ENCODE data around the gene TM9SF2.

Gene TM9SF2

GRCh38 chr13:99526549-99526948 lies 25.3 kb downstream of the TM9SF2 start:
- Histone ChIP-seq H3K27ac (replicated peaks) (no peak overlapping the region), H3K4me3 (replicated peaks; ENCODE audit: insufficient read depth, low read length) (no peak overlapping the region), H3K27me3 (ENCODE audit: insufficient read depth, poor library complexity, severe bottlenecking) (no peaks in the 10 kb centered on the region)
- TF ChIP-seq POLR2AphosphoS5 (IDR thresholded peaks at IDR 0.05; ENCODE audit: low read depth): no peak
- TF ChIP-seq GABPA (IDR thresholded peaks at IDR 0.05; ENCODE audit: low read depth): no peak
- no peak for TF ChIP-seq SPI1 (IDR thresholded peaks at IDR 0.05; ENCODE audit: borderline replicate concordance, low read depth)
- TF ChIP-seq, protein P1, sequence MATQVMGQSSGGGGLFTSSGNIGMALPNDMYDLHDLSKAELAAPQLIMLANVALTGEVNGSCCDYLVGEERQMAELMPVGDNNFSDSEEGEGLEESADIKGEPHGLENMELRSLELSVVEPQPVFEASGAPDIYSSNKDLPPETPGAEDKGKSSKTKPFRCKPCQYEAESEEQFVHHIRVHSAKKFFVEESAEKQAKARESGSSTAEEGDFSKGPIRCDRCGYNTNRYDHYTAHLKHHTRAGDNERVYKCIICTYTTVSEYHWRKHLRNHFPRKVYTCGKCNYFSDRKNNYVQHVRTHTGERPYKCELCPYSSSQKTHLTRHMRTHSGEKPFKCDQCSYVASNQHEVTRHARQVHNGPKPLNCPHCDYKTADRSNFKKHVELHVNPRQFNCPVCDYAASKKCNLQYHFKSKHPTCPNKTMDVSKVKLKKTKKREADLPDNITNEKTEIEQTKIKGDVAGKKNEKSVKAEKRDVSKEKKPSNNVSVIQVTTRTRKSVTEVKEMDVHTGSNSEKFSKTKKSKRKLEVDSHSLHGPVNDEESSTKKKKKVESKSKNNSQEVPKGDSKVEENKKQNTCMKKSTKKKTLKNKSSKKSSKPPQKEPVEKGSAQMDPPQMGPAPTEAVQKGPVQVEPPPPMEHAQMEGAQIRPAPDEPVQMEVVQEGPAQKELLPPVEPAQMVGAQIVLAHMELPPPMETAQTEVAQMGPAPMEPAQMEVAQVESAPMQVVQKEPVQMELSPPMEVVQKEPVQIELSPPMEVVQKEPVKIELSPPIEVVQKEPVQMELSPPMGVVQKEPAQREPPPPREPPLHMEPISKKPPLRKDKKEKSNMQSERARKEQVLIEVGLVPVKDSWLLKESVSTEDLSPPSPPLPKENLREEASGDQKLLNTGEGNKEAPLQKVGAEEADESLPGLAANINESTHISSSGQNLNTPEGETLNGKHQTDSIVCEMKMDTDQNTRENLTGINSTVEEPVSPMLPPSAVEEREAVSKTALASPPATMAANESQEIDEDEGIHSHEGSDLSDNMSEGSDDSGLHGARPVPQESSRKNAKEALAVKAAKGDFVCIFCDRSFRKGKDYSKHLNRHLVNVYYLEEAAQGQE (IDR thresholded peaks at IDR 0.05; ENCODE audit: insufficient replicate concordance, low read depth): no peak
- no peak for TF ChIP-seq CTCF (IDR thresholded peaks at IDR 0.05; ENCODE audit: insufficient read depth, low read length)
- no peak for DNase-seq (ENCODE audit: low read depth in 1 of 2, low spot score in 1 of 2)

- Histone ChIP-seq H3K4me3 (replicated peaks; ENCODE audit: insufficient read depth, low read length) (no peak overlapping the region), H3K27ac (replicated peaks) (no peak overlapping the region), H3K27me3 (ENCODE audit: insufficient read depth, poor library complexity, severe bottlenecking) (no peaks in the 10 kb centered on the region)
- DNase-seq (ENCODE audit: low read depth in 1 of 2, low spot score in 1 of 2): no peak
- TF ChIP-seq GABPA (IDR thresholded peaks at IDR 0.05; ENCODE audit: low read depth) (no peak), SPI1 (IDR thresholded peaks at IDR 0.05; ENCODE audit: borderline replicate concordance, low read depth) (no peak), CTCF (IDR thresholded peaks at IDR 0.05; ENCODE audit: insufficient read depth, low read length) (no peak), POLR2AphosphoS5 (IDR thresholded peaks at IDR 0.05; ENCODE audit: low read depth) (no peak)
- TF ChIP-seq, protein P1 (IDR thresholded peaks at IDR 0.05; ENCODE audit: insufficient replicate concordance, low read depth): no peak
These were observed 26.0 kb downstream of the TM9SF2 start for GRCh38 chr13:99527301-99527700.

GRCh38 chr13:99528547-99528946 lies 27.3 kb downstream of the TM9SF2 start:
- Histone ChIP-seq H3K27ac (replicated peaks) (no peak overlapping the region), H3K4me3 (replicated peaks; ENCODE audit: insufficient read depth, low read length) (no peak overlapping the region), H3K27me3 (ENCODE audit: insufficient read depth, poor library complexity, severe bottlenecking) (no peaks in the 10 kb centered on the region)
- no peak for TF ChIP-seq POLR2AphosphoS5 (IDR thresholded peaks at IDR 0.05; ENCODE audit: low read depth)
- TF ChIP-seq CTCF (IDR thresholded peaks at IDR 0.05; ENCODE audit: insufficient read depth, low read length): no peak
- TF ChIP-seq SPI1 (IDR thresholded peaks at IDR 0.05; ENCODE audit: borderline replicate concordance, low read depth): no peak
- TF ChIP-seq, protein P1 (IDR thresholded peaks at IDR 0.05; ENCODE audit: insufficient replicate concordance, low read depth): no peak
- no peak for TF ChIP-seq GABPA (IDR thresholded peaks at IDR 0.05; ENCODE audit: low read depth)
- DNase-seq (ENCODE audit: low read depth in 1 of 2, low spot score in 1 of 2): peak in 1 of 2 experiments; percentile 30

Measured in HL-60 (cell line).